ENCODE results near the gene NCF4. TPM values are rescaled to one million over a fixed set of nuclear protein-coding genes. Genes with fewer than 3 reads are reported as not detected.

The NCF4 gene
- total RNA-seq, 1 experiment from 2014 or later, result not detected

DNA sequence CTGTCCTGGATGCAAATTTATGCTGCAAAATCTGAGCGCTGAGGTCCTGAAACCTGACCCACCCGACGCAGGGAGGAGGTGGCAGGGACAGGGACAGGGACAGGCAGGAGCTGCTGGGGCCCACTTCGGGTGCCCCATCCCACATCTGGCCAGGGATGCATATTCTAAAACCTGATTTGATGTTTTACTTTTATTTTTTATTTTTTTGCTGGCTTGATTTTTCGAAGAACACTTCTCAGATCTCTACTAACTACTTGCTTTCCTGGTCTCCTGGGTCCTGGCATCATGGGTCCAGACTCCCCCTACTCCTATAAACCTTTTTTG lies 43.3 kb upstream of the NCF4 start:
- Histone ChIP-seq H3K4me1 (ENCODE audit: insufficient read depth, low read length) (peaks cover 2% of the 10 kb centered on the region; the same call in 1 of the 2 replicates), H3T11ph (ENCODE audit: low read length) (no peak overlapping the region), H4K5ac (ENCODE audit: insufficient read length, low read depth, low read length) (no peak overlapping the region), H2AK5ac (ENCODE audit: insufficient read length, low read length) (no peak overlapping the region), H2BK120ac (ENCODE audit: low read depth, low read length, poor library complexity, severe bottlenecking) (no peak overlapping the region), H2BK5ac (ENCODE audit: insufficient read length, low read length) (no peak overlapping the region), H3K27ac (ENCODE audit: insufficient read length, low read depth, low read length) (no peak overlapping the region), H4K20me1 (ENCODE audit: control insufficient read depth, insufficient read depth, insufficient read length) (no peaks in the 10 kb centered on the region), H3K27me3 (ENCODE audit: insufficient read depth, low read length) (peaks cover 25% of the 10 kb centered on the region), H4K91ac (ENCODE audit: insufficient read length, low read depth, low read length) (no peak overlapping the region), H3K4me2 (ENCODE audit: insufficient read depth, insufficient read length, low read length) (peak overlapping the region; percentile 72), H2BK12ac (ENCODE audit: insufficient read length, low read depth, low read length) (no peak overlapping the region), H2BK20ac (ENCODE audit: low read depth, low read length, poor library complexity, severe bottlenecking) (no peak overlapping the region), H2BK15ac (ENCODE audit: low read depth, low read length) (no peak overlapping the region), H2AFZ (ENCODE audit: low read length) (no peak overlapping the region), H3K9me3 (ENCODE audit: control insufficient read depth, low read depth, low read length) (no peaks in the 10 kb centered on the region), H4K8ac (replicated peaks; ENCODE audit: insufficient read length, low read depth, low read length) (no peak overlapping the region), H3K14ac (ENCODE audit: insufficient read depth, low read length) (no peak overlapping the region), H3K18ac (ENCODE audit: insufficient read length, low read depth, low read length) (no peak overlapping the region), H3K79me1 (ENCODE audit: insufficient read depth, low read depth, low read length, poor library complexity, severe bottlenecking) (no peaks in the 10 kb centered on the region), H3K4ac (ENCODE audit: low read depth, low read length) (no peak overlapping the region), H3K23me2 (ENCODE audit: insufficient read length, low read depth, low read length, poor library complexity, severe bottlenecking) (peaks cover 14% of the 10 kb centered on the region), H3K79me2 (ENCODE audit: insufficient read depth, low read length) (no peaks in the 10 kb centered on the region), H3K23ac (ENCODE audit: insufficient read length, low read depth, low read length) (no peak overlapping the region), H3K56ac (ENCODE audit: insufficient read length, low read depth, low read length) (no peak overlapping the region), H3K9ac (ENCODE audit: extremely low read depth, insufficient read length, low read length) (no peak overlapping the region)
- no CpG with 5 or more reads among the region's 5 CpGs for WGBS (ENCODE audit: extremely low coverage, insufficient read length, low lambda C conversion rate)
- Mint-ChIP-seq H3K27ac (no peak overlapping the region), H3K27me3 (ENCODE audit: low read depth) (peaks cover 89% of the 10 kb centered on the region), H3K4me3 (peak overlapping the region; percentile 54 to 77), H3K9me3 (no peaks in the 10 kb centered on the region), H3K36me3 (ENCODE audit: insufficient read depth in 1 of 3, low read depth in 3 of 3) (no peaks in the 10 kb centered on the region; a peak in 1 of 7 replicates), H3K4me1 (peaks cover 25 to 46% of the 10 kb centered on the region in 2 experiments)
- no peak for TF ChIP-seq CTCF (conservative IDR thresholded peaks at IDR 0.05)
- peak; percentile 58 for DNase-seq
